NAMALWA (cell line): ENCODE results near the gene MPZL2.

Source experiments
- DNase-seq: peaks from one replicate; pipeline ENCODE4 v3.0.0-alpha.2; 2015; ENCODE audit warnings: low spot score

MPZL2 gene

DNA sequence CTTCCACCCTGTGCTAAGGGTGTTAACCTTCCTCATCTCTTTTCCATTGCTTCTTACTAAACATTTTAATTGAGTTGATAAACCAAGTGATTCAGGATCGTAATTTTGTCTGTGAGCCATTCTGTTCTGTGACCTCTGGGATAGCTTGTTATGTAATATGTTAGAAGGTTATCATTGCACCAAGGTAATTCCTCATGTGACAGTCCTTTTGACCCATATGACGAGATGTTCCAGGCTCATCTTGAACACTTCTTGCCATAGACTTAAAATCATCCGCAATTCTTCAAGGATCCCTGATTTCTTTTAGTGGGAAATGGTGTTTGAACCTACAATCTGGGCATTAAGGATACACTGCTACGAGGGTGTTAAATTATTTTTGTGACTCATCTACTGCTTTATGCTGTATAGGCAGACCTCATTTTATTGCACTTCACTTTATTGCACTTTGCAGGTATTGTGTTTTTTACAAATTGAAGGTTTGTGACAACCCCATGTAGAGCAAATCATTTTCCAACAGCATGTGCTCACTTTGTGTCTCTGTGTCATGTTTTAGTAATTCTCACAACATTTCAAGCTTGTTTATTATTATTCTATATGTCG is 19.0 kb upstream of the MPZL2 start:
- no peak for DNase-seq

DNA sequence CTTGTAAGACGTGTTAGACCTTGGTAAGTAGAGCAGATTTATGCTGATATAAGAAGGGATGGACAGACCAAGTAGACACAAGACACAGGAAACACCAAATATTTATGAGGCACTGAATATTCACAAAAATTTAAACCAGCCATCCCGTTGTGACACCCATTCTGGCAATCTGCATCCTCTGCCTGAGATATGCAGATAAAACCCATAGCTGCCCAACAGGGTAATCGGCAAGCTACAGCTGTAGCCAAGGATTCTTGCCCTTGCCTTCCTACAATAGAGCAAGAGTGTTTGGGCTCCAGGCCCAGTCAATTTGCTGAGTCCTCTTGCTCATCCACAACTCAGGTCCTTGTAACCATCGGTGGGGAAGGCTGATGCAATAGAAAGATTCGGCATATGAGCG is 18.5 kb upstream of the MPZL2 start:
- no peak for DNase-seq

DNA sequence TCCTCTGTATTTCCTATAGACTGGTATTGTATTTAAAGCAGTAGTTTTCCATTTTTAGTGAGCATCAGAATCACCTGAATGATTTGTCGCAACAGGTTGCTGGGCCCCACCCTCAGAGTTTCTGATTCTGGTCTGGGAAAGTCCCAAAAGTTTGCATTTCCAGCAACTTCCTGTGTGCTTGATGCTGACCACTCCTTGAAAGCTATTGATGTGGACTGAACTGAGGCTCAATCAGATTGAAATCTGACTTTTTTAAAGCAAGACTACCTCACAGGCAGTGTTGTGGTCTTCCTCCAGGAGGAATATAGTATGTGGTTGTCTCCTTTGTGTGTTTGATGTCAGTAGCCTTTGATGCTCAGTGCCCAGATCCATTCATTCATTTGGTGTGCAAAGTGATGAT is 17.2 kb upstream of the MPZL2 start:
- DNase-seq: no peak

DNA sequence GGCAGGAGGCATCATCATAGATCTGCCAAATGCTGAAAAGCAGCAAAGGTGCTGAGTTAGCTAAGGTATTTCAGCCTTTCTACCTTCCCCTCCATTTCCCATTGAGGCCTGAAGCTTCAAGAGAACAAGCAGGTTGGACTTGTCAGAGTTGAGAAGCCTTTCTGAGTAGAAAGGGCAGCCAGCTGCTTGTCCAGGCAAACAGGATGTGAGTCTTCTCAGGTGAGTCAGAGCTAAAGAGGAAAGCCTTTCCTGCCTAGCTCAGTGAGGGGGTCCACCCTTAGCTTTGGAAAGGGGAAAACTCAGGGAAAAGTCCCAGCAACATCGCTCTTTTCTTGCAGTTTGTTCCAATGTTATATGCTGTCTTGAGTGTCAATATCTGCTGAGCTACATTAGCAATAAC is 13.2 kb upstream of the MPZL2 start:
- no peak for DNase-seq

DNA sequence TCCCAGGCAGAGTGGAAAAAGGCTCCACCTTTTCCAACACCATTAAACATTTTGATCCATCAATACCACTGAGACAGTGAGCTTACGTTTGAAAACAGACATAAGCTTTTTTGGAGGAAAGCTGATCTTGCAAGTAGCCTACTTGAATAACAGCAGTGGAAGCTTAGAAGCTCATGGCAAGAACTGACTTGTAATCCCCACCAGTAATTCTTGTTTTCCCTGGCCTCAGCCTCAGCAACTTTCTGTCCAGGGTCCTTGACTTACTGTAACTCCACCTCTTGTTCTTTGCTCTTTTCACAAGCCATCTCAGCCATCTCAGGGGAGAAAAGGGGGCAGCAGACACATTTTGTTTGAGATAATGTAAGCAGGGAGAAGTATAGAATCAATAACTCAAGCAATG is 12.3 kb upstream of the MPZL2 start:
- DNase-seq: no peak

DNA sequence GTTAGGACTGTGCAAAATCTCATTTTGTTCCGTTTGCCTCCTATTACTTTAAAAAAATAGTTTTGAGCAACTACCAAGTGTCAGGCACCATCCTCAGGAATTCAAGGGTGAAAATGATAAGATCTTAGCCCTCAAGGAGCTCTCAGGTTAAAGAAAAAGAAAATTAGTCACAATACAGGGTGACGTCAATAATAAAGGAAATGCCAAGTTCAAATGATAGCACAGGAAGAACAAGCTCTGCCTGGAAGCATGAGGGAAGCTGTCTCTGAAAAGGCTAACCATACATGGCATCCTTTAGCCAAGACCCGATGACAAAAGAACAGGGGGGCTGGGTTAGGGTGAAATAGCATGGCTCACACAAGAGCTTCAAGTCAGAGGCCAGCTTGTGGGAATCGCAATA is 11.1 kb upstream of the MPZL2 start:
- no peak for DNase-seq

DNA sequence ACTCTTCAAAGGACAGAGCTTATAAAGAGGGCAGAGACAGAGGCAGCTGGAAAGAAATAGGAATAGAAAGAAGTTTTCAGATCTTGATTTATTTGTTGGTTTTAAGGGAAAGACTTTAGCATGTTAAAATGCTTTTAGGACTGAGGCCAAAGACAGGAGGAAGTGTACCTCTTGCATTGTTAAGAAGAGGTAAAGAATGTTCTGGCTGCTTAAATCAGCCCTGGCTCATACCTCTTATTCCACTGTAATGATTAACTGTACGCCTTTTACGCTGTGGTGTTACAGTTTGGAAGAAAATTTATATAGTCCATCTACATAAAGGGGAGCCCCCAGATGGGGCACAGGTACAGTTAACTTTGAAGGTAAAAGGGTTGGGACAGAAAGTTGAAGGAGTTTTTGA is 10.1 kb upstream of the MPZL2 start:
- no peak for DNase-seq

DNA sequence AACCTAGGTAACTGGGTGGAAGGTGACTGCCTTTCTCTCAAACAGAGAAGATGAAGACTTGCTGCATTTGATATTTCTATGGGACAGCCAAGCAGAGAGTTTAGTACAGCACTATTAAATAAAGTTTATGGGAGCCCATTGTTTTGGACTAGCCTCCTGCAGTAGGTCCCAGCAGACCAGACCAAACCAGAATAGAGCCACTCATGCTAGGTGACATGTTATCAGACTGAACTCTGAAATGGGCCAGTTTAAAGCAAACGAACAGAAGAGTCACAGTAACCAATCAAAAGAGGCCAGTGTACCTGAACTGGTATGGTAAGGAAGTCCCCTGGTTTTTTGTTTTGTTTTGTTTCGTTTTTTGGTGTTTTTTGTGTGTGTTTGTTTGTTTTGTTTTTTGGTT is 7.9 kb upstream of the MPZL2 start:
- DNase-seq: no peak

DNA sequence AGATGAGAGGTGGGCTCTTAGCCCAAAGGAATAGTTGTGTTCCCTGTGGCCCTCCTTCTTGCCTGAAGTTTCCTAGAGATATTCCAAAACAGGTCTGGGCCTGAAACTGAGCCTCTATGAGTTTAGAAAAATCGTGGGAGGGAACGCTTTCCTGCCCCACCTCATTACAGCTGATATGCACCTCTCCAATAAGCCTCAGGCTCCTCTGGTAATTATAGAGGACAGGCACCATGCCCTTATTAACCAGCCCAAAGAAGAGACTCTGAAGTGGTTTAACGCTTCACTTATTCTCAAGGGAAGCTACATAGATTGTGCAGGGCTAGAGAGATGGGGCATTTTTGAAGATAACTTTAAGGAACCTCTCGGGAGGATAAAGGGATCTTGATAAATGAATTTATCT is 3.4 kb upstream of the MPZL2 start:
- DNase-seq: peak; percentile 20

DNA sequence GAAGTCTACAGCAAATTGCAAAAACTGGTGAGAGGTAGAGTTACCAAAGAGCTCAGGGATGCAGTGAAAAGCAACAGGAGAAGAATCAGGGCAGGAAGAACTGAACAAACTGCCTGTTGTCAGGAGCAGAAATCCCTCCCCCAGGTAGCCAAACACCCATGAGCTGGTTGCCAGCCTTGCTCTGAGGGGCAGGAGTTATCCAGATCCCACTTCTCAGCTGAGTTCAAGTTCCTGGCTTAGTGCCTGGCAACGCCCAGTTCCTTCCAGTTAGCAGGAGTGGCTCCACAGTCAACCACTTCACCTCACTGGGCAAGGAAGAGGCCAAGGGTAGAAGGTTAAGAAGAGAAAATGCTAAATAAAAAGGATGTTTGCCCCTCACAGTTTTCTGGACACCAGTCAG is 1.9 kb upstream of the MPZL2 start:
- no peak for DNase-seq

DNA sequence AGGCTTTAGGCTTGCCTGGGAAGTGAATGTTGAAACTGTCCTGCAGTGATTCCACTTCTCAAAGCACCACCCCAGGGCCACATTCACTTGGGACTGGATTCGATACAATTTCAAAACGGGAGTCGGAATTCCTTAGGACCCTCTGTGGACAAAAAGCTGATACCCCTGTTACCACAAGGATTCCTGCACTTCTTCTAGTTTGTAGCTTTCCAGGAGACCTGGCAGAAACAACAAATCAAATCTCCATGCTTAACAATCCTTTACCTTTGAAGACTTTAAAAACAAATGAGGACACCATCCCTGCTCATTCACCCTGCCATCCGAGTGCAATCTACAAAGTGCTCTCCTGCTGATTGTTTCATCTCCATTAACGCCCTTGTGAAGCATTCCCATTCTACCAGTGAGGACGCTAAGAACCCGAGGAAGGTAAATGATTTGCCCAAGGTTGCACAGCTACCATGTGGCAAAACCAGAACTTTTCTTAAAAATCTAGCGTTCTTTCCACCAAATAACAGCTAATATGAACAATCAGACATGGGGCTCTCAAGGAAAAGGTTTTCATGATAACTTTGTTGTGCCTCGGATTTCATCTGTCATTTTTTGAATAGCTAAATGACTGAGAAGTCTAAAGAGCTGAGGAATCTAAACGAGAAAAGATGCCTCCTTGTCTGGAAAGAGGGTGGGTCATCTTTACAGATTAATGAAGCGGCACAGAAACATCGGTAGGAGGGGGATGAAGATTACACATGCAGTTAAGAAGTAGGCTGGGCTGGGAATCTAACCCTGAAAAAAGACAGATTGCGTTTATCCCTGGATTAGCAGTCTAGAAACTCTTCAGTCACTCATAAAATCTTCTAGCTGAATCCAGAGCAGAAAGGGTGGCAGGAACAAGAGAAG is 720 bp upstream of the MPZL2 start:
- no peak for DNase-seq

DNA sequence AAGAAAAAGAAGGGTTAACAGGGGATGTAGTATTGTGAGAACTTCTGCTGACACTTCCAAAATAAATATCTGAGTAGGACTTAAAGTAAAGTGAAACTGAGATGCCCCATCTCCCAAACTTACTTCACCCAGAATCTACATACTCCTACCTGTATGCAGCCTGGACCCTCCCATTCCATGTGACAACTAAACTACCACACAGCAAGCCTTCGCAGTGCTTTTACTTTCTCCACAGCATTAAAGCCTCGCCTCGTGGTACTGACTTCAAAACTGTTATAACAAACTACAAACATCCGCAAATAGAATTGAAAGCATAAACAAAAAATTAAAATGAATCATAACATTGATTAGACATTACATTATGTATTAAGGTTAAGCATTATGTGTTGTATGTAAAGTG is 985 bp downstream of the MPZL2 start:
- DNase-seq: no peak

DNA sequence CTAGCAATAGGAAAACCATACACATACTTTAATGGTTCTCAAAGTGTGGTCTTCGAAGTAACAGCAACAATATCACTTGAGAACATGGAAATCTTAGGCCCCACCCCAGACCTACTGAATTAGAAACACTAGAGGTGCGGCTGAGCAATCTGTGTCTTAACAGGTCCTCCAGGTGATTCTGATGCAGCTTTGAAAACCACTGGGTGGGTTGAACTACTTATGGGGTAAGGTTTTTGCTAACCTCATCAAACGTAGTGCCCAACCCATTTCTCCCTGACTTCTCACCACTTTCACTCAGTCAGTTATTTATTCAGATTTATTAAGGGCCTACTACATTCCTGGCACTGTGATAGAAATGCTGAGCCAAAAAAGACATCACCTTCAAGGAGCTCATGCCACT is 3.7 kb downstream of the MPZL2 start:
- no peak for DNase-seq

DNA sequence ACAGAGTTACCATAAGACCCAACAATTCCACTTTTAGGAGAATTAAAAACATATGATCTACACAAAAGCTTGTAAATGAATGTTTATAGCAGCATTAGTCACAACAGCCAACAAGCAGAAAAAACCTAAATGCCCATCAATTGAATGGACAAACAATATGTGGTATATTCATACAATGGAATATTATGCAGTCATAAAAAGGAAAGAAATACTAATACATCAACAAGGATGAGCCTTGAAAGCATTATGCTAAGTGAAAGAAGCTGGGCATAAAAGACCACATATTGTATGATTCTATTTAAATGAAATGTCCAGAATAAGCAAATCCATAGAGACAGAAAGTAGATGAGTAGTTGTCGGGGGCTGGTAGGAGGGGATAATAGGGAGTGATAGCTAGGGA is 5.0 kb downstream of the MPZL2 start:
- DNase-seq: no peak

DNA sequence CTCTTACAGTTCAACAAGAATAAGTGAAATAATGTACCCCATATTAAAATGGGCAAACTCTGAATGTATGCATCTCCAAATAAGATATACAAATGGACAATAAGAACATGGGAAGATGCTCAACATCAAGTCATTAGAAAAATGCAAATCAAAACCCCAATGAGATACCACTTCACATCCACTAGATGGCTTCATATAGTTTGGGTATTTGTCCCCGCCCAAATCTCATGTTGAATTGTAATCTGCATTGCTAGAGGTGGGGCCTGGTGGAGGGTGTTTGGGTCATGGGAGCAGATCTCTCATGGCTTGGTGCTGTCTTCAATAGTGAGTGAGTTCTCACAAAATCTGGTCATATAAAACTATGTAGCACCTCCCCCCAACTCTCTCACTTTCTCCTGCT is 5.7 kb downstream of the MPZL2 start:
- DNase-seq: peak; percentile 73

DNA sequence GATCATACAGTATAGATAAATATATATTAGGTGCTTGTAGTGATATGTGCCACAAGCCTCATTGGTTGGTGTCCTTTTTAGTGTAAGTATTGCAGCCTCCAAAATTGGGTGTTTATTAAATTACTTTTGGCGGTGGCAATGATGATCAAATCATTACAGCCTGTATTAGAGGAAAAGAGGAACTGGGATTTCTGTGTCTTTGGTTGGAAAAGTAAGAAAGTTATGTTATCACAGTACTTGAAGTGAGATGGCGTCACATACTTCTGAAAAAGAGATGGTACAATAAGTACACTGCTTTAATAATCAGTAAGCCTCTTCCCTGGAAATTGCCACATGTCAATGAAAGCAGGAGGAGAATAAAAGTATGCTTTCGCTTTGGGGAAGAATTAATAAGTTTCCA is 11.4 kb downstream of the MPZL2 start:
- DNase-seq: no peak

DNA sequence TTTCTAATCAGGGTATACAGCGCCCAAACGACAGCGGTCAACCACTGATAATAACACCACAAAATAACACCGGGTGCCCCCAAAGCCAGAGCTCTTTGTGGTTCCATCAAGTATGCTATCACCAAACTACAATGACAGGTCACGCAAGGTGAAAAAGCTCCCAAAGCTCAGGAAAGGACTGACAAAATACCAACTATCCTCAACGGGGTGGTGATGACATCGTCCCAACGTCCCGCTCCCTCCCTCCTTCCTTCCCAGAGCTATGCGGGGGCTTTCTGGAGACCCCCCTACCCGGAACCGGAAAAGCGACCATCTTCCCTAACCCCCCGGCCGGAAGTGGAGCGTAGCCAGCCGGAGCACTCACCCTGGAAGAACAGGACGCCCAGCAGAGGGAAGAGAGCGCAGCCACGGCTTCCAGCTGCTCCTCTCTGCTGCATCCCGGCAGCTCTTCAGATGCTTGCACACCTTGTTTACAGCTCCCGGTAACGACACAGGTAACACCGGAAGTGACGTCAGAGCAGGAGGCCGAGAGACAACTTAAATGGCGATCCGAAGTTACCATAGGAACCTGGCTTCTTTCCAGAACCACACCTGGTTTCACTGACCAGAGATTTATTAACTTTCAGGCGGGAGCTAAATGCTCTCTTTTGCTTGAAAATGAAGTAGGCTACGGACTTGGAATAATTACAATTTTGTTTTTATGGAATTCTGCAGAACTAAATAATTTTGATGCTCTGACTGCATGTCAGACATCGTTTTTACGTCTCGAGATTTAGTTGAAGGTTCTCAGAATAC is 12.0 kb downstream of the MPZL2 start, which contains the start of gene MPZL3:
Gene MPZL3, minus strand, starts transcription at position 508 of the 795 bp plus-strand sequence. Its CDS starts 71 bp downstream, at position 437.
- DNase-seq: peak; percentile 92

DNA sequence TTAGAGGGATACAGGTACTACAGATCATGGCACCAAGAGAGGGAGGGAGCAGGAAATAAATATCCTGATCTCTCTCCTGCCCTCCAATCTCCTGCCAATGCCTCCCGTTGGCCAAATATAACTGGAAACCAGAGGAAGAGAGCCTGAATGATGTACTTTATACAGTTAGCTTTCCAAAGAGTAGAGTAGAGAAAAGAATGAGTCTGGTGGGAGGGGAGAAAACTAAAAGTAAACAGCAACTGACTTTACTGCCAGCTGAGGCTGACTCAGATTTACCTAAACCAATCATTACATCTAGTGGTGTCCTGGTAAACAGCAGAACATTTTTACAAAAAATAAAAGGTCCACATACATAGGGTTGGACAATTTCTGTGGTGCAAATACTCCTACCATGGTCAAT is 17.1 kb downstream of the MPZL2 start:
- no peak for DNase-seq

DNA sequence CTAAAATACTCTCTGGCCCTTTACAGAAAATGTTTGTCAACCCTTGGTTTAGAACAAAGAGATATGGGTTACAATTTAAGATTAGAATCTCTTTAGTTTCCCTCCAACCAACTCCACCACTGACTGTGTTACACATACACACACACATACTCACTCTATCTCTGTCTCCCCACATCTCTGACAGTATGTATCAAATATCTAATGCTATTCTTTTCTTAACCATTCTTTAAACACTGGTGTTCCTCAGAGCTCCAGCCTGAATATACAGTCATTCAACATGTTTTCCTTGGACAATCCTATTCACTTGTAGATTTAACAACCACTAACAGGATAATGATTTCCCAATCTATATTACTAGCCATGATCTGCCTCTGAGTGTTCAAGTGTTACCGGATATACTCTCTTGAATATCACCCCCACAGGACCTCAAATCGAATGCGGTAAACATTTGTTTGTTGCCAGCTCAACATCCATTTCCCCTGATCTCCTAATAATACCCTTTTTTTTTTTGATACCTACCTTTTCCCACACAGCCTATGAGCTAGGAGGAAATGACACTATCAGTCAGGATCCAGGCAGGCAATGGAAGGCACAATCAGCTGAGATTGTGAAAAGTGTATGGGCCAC is 18.0 kb downstream of the MPZL2 start:
- DNase-seq: no peak

DNA sequence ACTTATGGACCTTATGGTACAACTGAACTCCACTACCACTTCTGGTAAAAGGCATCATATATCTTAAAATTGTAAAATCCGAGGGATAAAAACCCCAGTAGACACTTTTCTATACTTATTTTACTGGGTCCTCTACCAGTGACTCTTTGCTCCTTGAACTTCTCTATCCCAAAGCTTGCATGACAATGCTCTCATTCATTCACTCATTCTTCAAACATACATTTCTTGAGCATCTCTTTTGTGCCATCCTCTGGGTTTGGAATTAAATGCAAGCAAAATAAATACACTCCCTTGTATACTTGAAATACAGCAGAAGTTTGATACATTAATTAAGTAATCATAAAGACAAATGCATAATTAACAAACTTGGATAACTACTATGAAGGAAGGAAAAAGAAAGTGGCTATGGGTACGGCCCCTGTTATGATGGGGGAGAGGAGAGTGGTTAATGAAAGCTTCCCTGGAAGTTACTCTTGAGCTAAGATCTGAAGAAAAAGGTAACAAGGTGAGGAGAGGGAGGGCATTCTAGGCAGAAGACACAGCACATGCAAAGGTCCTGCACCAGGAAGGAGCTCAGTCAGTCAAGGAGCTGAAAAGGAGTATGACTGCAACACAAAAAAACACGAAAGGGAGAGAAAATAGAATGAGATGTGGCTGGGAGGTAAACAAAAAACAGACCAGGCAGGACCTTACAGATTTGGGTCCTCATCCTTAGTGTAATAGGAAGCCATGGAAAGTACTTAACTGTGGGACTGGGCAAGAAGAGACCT is 19.9 kb downstream of the MPZL2 start:
- DNase-seq: no peak

DNA sequence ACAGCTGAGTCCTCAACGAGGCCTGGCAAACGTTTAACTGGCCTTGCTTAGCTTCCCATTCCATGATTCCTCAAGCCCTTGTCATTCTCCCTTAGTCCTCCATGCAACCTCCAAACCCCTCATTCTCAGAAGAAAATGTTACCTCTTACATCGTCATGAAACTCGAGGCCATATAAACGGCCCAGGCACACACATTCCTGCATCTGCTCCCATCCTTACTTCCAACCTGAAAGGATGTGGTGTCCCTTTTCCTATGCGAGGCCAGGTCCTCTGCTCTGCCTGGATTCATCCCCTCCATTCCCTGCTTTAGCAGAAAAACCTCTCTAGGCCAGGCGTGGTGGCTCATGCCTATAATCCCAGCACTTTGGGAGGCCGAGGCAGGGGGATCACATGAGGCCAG is 20.9 kb downstream of the MPZL2 start:
- no peak for DNase-seq

DNA sequence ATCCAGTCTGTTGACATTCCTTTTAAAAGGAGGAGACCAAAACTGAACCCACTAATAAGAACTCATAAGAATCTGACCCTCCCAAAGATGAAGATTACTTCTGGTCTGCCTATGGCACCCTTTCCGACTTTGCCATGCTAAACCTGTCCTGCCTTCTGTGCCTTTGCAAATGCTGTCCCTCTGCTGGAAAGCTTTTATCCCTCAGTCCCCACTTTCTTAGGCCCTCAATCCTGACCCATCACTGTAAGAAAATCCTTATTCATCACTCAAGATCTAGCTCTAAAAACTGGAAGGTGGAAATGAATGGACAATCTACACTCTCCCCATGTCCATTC is 22.4 kb downstream of the MPZL2 start:
- DNase-seq: no peak
